ENCODE data around the gene PARD6G.

The PARD6G gene

DNA sequence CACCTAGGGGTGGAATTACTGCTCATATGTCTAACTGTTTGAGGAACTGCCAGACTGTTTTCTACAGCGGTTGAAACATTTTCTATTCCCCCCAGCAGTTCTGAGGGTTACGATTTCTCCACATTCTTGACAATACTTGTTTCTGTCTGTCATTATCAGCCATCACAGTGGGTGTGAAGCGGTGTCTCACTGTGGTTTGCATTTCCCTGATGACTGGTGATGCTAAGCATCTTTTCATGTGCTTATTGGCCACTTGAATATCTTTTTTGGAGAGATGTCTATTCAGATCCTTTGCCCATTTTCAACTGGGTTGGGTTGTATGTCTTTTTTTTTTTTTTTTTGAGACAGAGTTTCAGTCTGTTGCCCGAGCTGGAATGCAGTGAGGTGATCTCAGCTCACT, 75.3 kb downstream of the PARD6G start:
- no peak overlapping the region for H3K27ac ChIP-seq
- H3K9me3 ChIP-seq = no peaks in the 10 kb centered on the region
- no peaks in the 10 kb centered on the region for H3K27me3 ChIP-seq
- DNase-seq = no peak
- TF ChIP-seq, protein P1, sequence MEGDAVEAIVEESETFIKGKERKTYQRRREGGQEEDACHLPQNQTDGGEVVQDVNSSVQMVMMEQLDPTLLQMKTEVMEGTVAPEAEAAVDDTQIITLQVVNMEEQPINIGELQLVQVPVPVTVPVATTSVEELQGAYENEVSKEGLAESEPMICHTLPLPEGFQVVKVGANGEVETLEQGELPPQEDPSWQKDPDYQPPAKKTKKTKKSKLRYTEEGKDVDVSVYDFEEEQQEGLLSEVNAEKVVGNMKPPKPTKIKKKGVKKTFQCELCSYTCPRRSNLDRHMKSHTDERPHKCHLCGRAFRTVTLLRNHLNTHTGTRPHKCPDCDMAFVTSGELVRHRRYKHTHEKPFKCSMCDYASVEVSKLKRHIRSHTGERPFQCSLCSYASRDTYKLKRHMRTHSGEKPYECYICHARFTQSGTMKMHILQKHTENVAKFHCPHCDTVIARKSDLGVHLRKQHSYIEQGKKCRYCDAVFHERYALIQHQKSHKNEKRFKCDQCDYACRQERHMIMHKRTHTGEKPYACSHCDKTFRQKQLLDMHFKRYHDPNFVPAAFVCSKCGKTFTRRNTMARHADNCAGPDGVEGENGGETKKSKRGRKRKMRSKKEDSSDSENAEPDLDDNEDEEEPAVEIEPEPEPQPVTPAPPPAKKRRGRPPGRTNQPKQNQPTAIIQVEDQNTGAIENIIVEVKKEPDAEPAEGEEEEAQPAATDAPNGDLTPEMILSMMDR (IDR thresholded peaks at IDR 0.05) = no peak
- no peaks in the 10 kb centered on the region for H3K36me3 ChIP-seq
- peaks cover 0 to 6% (median 0%) of the 10 kb centered on the region in 4 donors for H3K4me1 ChIP-seq
- intact Hi-C loops (cut with DNase I; ENCODE audit: low total_unique reads) = no loop called here
- no peak overlapping the region for H3K4me3 ChIP-seq

DNA sequence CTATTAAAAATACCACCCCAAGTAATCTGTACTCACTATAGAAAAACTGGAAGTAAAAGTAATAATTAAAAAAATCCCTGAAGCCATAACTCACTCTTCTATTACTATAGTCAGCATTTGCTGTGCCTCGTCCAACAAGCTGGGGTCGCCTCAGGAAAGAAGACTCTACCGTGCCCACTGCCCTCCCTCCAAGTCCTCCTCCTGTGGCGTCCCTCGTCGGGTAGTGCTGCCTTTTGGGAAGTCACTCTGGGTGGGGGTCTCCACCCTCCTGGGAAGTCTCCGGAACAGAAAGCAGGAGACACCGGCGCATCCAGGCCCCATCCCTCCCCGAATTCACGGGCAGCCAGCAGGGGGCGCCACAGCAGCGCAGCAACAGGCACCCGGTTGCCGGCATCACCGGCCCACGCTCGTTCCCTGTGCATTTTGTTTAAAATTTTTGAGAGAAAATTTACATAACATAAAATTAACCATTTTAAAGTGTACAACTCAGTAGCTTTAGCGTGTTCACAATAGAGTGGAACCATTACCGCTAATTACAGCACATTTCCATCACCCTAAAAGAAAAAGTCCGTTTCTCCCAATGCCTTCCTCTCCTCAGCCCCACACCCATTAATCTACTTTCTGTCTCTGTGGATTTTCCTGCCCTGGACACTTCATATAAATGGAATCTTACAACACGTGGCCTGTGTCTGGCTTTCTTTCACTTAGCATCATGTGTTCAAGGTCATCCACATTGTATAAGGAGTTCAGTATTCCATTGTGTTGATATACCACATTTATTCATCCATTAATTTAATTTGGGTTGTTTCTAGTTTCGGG, 76.1 kb downstream of the PARD6G start:
- H3K27me3 ChIP-seq = no peaks in the 10 kb centered on the region
- peak overlapping the region in 1 of 2 donors; percentile 34 for H3K4me3 ChIP-seq
- no peaks in the 10 kb centered on the region for H3K36me3 ChIP-seq
- H3K9me3 ChIP-seq = no peaks in the 10 kb centered on the region
- DNase-seq = no peak
- intact Hi-C loops (cut with DNase I; ENCODE audit: low total_unique reads) = no loop called here
- H3K27ac ChIP-seq = no peak overlapping the region
- peaks cover 0 to 6% (median 0%) of the 10 kb centered on the region in 4 donors for H3K4me1 ChIP-seq
- TF ChIP-seq, protein P1 (IDR thresholded peaks at IDR 0.05) = peak; percentile 60 to 67

DNA sequence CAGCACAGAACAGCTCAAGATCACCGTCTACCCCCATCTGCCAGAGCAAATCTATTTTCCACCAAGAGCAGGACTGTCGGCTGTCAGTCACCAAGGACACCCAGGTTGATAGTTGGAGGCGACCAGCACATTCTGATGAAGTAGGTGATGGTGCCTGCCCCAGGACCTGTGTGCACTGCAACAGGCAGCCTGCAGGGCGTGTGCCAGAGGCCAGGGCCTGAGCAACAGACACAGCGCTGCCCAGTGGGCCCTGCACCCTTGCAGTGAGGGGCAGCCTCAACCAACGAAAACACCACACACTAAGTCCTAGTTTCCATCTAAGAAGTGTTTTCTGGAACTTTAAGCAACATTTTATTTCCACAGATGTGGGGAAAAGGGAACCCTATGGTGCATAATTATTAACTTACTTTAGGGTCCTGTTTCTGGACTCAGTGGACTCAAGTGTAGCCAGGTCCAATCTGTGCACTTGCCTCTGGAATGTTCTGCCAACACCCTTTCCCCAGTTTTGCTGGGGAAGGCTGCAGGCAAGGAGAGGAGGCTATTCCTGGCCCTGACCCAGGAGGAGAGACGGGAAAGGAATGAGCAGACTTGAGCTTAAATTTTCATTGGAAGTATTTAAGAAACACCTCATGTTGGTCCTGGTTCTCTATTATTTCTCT, 76.8 kb downstream of the PARD6G start:
- Histone ChIP-seq H3K27me3 (no peaks in the 10 kb centered on the region), H3K36me3 (no peaks in the 10 kb centered on the region), H3K27ac (no peak overlapping the region), H3K4me1 (peaks cover 0 to 6% (median 0%) of the 10 kb centered on the region in 4 donors), H3K9me3 (peaks cover 0 to 5% (median 0%) of the 10 kb centered on the region in 3 donors), H3K4me3 (no peak overlapping the region)
- intact Hi-C loops (cut with DNase I; ENCODE audit: low total_unique reads) = no loop called here
- DNase-seq = no peak
- TF ChIP-seq, protein P1 (IDR thresholded peaks at IDR 0.05) = no peak

DNA sequence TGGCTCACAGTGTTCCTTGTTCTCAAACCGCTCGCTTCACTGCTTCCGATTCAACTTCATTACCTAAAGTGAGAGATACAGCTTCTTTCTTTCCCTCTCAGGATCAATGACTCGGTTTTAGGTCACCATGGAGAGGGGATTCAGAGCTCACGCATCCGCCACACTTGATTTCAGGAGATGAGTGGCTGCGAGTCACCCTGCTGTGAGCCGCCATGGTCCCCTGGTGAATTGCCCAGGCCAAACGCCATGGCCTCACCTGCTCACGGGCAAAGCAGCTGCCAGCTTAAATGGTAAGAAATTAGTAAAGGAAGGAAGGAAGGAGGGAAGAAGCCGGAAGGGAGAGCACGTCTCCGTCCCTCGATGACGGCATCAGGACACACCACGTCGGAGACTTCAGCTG, 77.7 kb downstream of the PARD6G start:
- TF ChIP-seq, protein P1 (IDR thresholded peaks at IDR 0.05) = no peak
- H3K36me3 ChIP-seq = no peaks in the 10 kb centered on the region
- no peak overlapping the region for H3K4me3 ChIP-seq
- H3K27me3 ChIP-seq = no peaks in the 10 kb centered on the region
- peaks cover 0 to 10% (median 0%) of the 10 kb centered on the region in 3 donors for H3K9me3 ChIP-seq
- no peak for DNase-seq
- intact Hi-C loops (cut with DNase I; ENCODE audit: low total_unique reads) = no loop called here
- H3K27ac ChIP-seq = no peak overlapping the region
- H3K4me1 ChIP-seq = peaks cover 0 to 6% (median 0%) of the 10 kb centered on the region in 4 donors

DNA sequence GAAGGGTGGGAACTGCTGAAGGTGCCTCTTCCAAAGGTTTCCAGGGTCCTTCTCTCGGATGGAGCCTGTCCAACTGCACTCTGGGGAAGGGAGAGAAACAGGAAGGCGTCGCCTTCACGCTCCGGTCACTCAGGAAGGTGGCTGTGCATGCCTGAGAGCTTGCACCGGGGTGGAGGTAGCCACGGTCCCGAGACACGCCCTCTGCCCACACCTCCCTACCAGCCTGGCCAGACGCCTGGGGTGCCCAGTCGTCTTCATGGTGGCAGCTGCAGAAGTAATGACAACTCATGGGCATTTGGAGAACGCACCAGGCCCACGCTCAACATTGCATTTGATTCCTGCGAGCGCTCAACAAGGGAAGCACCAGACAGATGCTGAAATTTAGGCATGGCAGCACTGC, 78.3 kb downstream of the PARD6G start:
- Histone ChIP-seq H3K9me3 (peaks cover 0 to 16% (median 0%) of the 10 kb centered on the region in 3 donors), H3K4me3 (no peak overlapping the region), H3K4me1 (peaks cover 0 to 6% (median 0%) of the 10 kb centered on the region in 4 donors), H3K36me3 (no peaks in the 10 kb centered on the region), H3K27ac (no peak overlapping the region), H3K27me3 (no peaks in the 10 kb centered on the region)
- intact Hi-C loops (cut with DNase I; ENCODE audit: low total_unique reads) = no loop called here
- no peak for DNase-seq
- TF ChIP-seq, protein P1 (IDR thresholded peaks at IDR 0.05) = no peak

All from tibial artery (tissue), 4 donors.